Muscle layer of duodenum (tissue), 2 donors: ENCODE results near the gene OR51A7.

Experiments used
- H3K27ac ChIP-seq: one replicate; pipeline ENCODE4 v1.7.0; 2013; ENCODE audit warnings: mild to moderate bottlenecking, low read length
- H3K27me3 ChIP-seq: one replicate; pipeline ENCODE4 v1.7.0; 2013; ENCODE audit warnings: low read depth, mild to moderate bottlenecking, control low read depth, low read length
- H3K36me3 ChIP-seq, 2 donors: one replicate each; pipeline ENCODE4 v1.7.0; 2013; ENCODE audit warnings: low read length in 2 of 2, control low read depth in 1 of 2, mild to moderate bottlenecking in 1 of 2; ENCODE audit not compliant: insufficient read depth in 2 of 2, control insufficient read depth in 1 of 2
- H3K4me1 ChIP-seq, 2 donors: one replicate each; pipeline ENCODE4 v1.7.0; 2013; ENCODE audit warnings: low read length in 2 of 2, mild to moderate bottlenecking in 2 of 2, control low read depth in 1 of 2, moderate library complexity in 1 of 2; ENCODE audit not compliant: insufficient read depth in 2 of 2, control insufficient read depth in 1 of 2
- H3K4me3 ChIP-seq, 2 donors: one replicate each; pipeline ENCODE4 v1.7.0; 2013; ENCODE audit warnings: low read length in 2 of 2, low read depth in 1 of 2, mild to moderate bottlenecking in 1 of 2
- H3K9me3 ChIP-seq, 2 donors: one replicate each; pipeline ENCODE4 v1.7.0; 2013; ENCODE audit warnings: low read length in 2 of 2, control low read depth in 1 of 2, mild to moderate bottlenecking in 1 of 2; ENCODE audit not compliant: control insufficient read depth in 1 of 2
- donor health status: healthy.

OR51A7 gene

GRCh38 chr11:4957396-4957795 is 53.8 kb downstream of the OR51A7 start:
- no peaks in the 10 kb centered on the region for H3K36me3 ChIP-seq
- H3K4me3 ChIP-seq = no peak overlapping the region
- H3K4me1 ChIP-seq = no peaks in the 10 kb centered on the region
- no peaks in the 10 kb centered on the region for H3K27me3 ChIP-seq
- no peak overlapping the region for H3K27ac ChIP-seq
- no peaks in the 10 kb centered on the region for H3K9me3 ChIP-seq
